RWPE2 (cell line): ENCODE results near the gene PANK1.

Experiments used
- ATAC-seq: fragments of 200-7000 bp; cut with Tn5 transposase; 3 replicates; pipeline ENCODE4 v1.9.1; 2021; ENCODE audit warnings: low read depth
- DNase-seq: peaks from one replicate; pipeline ENCODE4 v3.0.0-alpha.2; 2020; ENCODE audit warnings: low spot score
- H3K27ac ChIP-seq: fragments of 450-650 bp; 2 replicates; pipeline ENCODE4 v1.5.1; 2017; ENCODE audit warnings: mild to moderate bottlenecking; ENCODE audit not compliant: poor library complexity, severe bottlenecking
- H3K27me3 ChIP-seq: fragments of 250-450 bp; sonication (Bioruptor Pico); 2 replicates; pipeline ENCODE4 v1.5.1; 2021; ENCODE audit warnings: mild to moderate bottlenecking, moderate library complexity; ENCODE audit not compliant: insufficient read depth, poor library complexity, severe bottlenecking
- H3K36me3 ChIP-seq: fragments of 250-450 bp; sonication (Bioruptor Pico); 2 replicates; pipeline ENCODE4 v1.5.1; 2020; ENCODE audit warnings: low read depth, mild to moderate bottlenecking, moderate library complexity
- H3K4me1 ChIP-seq: fragments of 250-450 bp; sonication (Bioruptor Pico); 2 replicates; pipeline ENCODE4 v1.5.1; 2021; ENCODE audit warnings: mild to moderate bottlenecking, moderate library complexity; ENCODE audit not compliant: insufficient read depth, poor library complexity, severe bottlenecking
- H3K4me3 ChIP-seq: fragments of 250-450 bp; sonication (Bioruptor Pico); 2 replicates; pipeline ENCODE4 v1.5.1; 2021; ENCODE audit warnings: mild to moderate bottlenecking, moderate library complexity; ENCODE audit not compliant: severe bottlenecking
- H3K9me3 ChIP-seq: fragments of 250-450 bp; sonication (Bioruptor Pico); 2 replicates; pipeline ENCODE4 v1.5.1; 2021; ENCODE audit warnings: mild to moderate bottlenecking, moderate library complexity; ENCODE audit not compliant: severe bottlenecking
- TF ChIP-seq, protein P1 (sequence below): fragments of 450-650 bp; IDR thresholded peaks from one replicate; pipeline ENCODE4 v1.5.1; 2017; ENCODE audit warnings: mild to moderate bottlenecking, moderate library complexity; ENCODE audit not compliant: poor library complexity, severe bottlenecking

The PANK1 gene

DNA sequence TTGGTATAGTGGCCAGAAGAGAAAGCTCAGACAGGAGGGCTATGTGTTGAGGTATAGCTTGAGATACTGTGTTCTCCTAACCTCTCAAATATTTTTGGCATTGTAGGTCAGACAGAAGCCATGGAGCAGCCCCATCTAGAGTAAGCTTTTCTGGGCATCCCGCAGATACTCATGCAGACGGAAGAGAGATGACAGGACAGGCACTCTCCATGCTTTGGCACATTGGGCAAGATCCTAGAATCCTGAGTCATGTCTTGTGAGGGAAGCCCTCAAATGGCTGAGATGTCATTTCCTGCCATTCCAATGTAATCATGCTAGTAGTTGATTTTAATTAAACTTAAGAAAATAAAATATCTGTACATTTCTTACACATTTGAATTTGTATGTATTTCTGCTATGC, 39.6 kb upstream of the PANK1 start:
- Histone ChIP-seq H3K4me3 (no peak overlapping the region), H3K4me1 (no peaks in the 10 kb centered on the region), H3K27ac (no peak overlapping the region), H3K9me3 (no peaks in the 10 kb centered on the region), H3K27me3 (no peaks in the 10 kb centered on the region), H3K36me3 (no peaks in the 10 kb centered on the region)
- ATAC-seq (peak; percentile 41; the same call in 2 of the 3 replicates), DNase-seq (no peak)
- TF ChIP-seq, protein P1, sequence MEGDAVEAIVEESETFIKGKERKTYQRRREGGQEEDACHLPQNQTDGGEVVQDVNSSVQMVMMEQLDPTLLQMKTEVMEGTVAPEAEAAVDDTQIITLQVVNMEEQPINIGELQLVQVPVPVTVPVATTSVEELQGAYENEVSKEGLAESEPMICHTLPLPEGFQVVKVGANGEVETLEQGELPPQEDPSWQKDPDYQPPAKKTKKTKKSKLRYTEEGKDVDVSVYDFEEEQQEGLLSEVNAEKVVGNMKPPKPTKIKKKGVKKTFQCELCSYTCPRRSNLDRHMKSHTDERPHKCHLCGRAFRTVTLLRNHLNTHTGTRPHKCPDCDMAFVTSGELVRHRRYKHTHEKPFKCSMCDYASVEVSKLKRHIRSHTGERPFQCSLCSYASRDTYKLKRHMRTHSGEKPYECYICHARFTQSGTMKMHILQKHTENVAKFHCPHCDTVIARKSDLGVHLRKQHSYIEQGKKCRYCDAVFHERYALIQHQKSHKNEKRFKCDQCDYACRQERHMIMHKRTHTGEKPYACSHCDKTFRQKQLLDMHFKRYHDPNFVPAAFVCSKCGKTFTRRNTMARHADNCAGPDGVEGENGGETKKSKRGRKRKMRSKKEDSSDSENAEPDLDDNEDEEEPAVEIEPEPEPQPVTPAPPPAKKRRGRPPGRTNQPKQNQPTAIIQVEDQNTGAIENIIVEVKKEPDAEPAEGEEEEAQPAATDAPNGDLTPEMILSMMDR, result no peak

DNA sequence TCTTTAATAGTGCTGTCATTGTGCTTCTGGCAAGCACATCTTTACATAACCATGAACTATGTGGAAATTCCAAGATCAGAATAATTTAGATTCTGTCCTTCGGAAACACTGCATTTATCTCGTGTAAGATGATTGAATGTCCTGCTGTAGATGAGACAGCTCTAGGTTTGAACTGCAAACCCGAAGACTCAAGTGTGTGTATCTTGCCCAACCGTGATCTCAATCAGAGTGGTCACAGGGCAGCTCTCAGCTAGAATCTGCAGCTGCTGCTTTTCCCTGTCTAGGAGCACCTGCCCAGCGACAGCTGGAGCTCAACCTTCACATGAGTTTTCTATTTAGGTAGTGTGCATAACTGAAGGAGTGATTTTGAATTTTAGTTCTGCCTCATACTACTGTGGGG, 38.8 kb upstream of the PANK1 start:
- H3K36me3 ChIP-seq, result no peaks in the 10 kb centered on the region
- TF ChIP-seq, protein P1, result no peak
- H3K27me3 ChIP-seq, result no peaks in the 10 kb centered on the region
- H3K27ac ChIP-seq, result no peak overlapping the region
- H3K9me3 ChIP-seq, result no peaks in the 10 kb centered on the region
- ATAC-seq (no peak), DNase-seq (no peak)
- no peak overlapping the region for H3K4me3 ChIP-seq
- H3K4me1 ChIP-seq, result no peaks in the 10 kb centered on the region

DNA sequence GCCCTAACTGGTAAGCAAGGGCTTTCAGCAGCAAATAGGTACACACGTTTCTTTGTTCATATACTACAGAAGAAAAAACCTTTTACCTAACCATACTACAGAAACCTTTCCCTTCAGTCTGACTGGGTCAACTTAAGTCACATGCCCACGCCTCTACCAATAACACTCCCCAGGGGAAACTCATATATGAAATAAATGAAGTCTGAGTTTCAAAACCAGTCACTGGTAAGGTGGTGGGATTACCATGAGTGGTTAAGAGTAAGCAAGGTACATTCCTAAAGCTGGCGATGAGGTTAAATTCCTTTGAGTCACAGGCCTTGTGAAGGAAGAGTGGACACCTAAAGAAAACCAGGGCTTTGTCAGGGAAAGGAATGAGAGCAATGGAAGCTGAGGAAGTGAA, 34.9 kb upstream of the PANK1 start:
- H3K4me1 ChIP-seq, result no peaks in the 10 kb centered on the region
- no peaks in the 10 kb centered on the region for H3K27me3 ChIP-seq
- no peak overlapping the region for H3K4me3 ChIP-seq
- DNase-seq (no peak), ATAC-seq (no peak)
- H3K9me3 ChIP-seq, result no peaks in the 10 kb centered on the region
- TF ChIP-seq, protein P1, result no peak
- no peak overlapping the region for H3K27ac ChIP-seq
- no peaks in the 10 kb centered on the region for H3K36me3 ChIP-seq

- no peaks in the 10 kb centered on the region for H3K36me3 ChIP-seq
- no peak for ATAC-seq
- H3K4me3 ChIP-seq, result no peak overlapping the region
- H3K27me3 ChIP-seq, result no peaks in the 10 kb centered on the region
- H3K27ac ChIP-seq, result no peak overlapping the region
- TF ChIP-seq, protein P1, result no peak
- no peaks in the 10 kb centered on the region for H3K9me3 ChIP-seq
- no peak for DNase-seq
- H3K4me1 ChIP-seq, result no peaks in the 10 kb centered on the region
Measured at GRCh38 chr10:89677341-89677740, 32.3 kb upstream of the PANK1 start.

GRCh38 chr10:89670926-89671325, 25.9 kb upstream of the PANK1 start:
- TF ChIP-seq, protein P1, result no peak
- no peaks in the 10 kb centered on the region for H3K27me3 ChIP-seq
- H3K27ac ChIP-seq, result no peak overlapping the region
- ATAC-seq, result no peak
- H3K4me3 ChIP-seq, result no peak overlapping the region
- H3K9me3 ChIP-seq, result no peaks in the 10 kb centered on the region
- no peaks in the 10 kb centered on the region for H3K36me3 ChIP-seq
- no peak for DNase-seq
- H3K4me1 ChIP-seq, result no peaks in the 10 kb centered on the region
